Measurements from ENCODE around the gene CACNA2D3.

GRCh38 chr3:54519493-54519892 is 397.1 kb downstream of the CACNA2D3 start:
- TF ChIP-seq POLR2AphosphoS5 (IDR thresholded peaks at IDR 0.05; ENCODE audit: insufficient read depth in 1 of 2, low read depth in 1 of 2) (no peak), CTCF (IDR thresholded peaks at IDR 0.05) (no peak), POLR2A (IDR thresholded peaks at IDR 0.05) (no peak)
